B cell (primary cell): ENCODE data around the gene ZNF679.
"Not testable (repeated sequence)": the region's sequence is repeated elsewhere in the genome, so short reads cannot be mapped to it uniquely, and the experiment has no call there.

Source experiments
- EZH2 ChIP-seq: IDR thresholded peaks from 2 replicates; pipeline ENCODE4 v1.6.1; 2012; ENCODE audit warnings: borderline replicate concordance, low read depth, mild to moderate bottlenecking, moderate library complexity, low read length; ENCODE audit not compliant: insufficient read depth, poor library complexity, severe bottlenecking
- TF ChIP-seq, protein P1 (sequence below): fragments of 200-600 bp; IDR thresholded peaks from one replicate; pipeline ENCODE4 v1.8.0; 2022; ENCODE audit warnings: antibody characterized with exemption, mild to moderate bottlenecking

DNA sequence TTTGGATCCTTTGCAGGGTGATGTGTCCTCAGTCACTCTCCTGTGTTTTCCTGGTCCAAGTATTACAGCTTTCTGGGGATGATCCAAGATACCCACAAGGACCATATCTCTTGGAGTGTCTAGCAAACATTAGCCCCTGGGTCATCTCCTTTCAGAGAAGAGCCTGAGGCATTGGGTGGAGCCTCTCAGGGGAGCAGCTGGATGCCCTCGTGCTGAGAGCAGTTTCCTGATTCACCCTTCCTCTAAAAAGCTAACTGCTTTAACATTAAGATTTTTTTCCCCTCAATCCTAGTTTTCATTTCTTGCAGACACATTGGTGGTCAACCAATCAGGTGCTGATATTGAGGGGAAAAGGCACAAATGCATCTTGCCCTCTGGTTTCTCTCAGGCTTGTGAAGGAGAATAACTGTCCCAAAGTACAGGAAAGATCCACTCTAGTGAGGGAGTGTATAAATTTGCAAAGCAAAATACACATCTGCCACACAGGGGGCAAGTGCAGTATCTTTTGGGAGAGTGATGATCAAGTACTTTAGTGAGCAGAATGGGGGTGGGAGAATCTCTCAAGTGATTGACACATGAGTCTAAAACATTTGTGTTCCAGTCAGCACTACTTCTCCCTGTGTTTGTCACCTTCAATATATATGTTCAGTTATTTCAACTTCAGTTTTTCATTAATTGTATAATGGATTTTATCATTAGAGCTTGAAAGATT lies 87.9 kb downstream of the ZNF679 start:
- TF ChIP-seq EZH2, result not testable (repeated sequence)
- TF ChIP-seq, protein P1, sequence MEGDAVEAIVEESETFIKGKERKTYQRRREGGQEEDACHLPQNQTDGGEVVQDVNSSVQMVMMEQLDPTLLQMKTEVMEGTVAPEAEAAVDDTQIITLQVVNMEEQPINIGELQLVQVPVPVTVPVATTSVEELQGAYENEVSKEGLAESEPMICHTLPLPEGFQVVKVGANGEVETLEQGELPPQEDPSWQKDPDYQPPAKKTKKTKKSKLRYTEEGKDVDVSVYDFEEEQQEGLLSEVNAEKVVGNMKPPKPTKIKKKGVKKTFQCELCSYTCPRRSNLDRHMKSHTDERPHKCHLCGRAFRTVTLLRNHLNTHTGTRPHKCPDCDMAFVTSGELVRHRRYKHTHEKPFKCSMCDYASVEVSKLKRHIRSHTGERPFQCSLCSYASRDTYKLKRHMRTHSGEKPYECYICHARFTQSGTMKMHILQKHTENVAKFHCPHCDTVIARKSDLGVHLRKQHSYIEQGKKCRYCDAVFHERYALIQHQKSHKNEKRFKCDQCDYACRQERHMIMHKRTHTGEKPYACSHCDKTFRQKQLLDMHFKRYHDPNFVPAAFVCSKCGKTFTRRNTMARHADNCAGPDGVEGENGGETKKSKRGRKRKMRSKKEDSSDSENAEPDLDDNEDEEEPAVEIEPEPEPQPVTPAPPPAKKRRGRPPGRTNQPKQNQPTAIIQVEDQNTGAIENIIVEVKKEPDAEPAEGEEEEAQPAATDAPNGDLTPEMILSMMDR, result not testable (repeated sequence)
